BJ (cell line): ENCODE measurements around the gene TMSB4X. TPM values are rescaled to one million over a fixed set of nuclear protein-coding genes. Genes with fewer than 3 reads are reported as not detected.

Source experiments
- CTCF ChIA-PET: fragments of 350-600 bp; formaldehyde crosslinking; extraction: SDS; loops from one replicate; lab custom pipeline; 2021; ENCODE audit warnings: antibody characterized with exemption, inconsistent platforms; lab: Yijun Ruan, JAX
- POLR2A ChIA-PET: fragments of 300-600 bp; sonication (Branson Sonifier 250); formaldehyde crosslinking; extraction: SDS; loops from one replicate; lab custom pipeline; 2021; ENCODE audit warnings: antibody characterized with exemption; lab: Charles Lee
- DNase-seq: peaks from one replicate; pipeline ENCODE4 v3.0.0-alpha.2; 2011; ENCODE audit warnings: low read depth
- H3K27me3 ChIP-seq: 2 replicates; pipeline ENCODE4 v1.6.0; 2011; ENCODE audit warnings: low read length; ENCODE audit not compliant: control insufficient read depth, insufficient read depth
- H3K36me3 ChIP-seq: 2 replicates; pipeline ENCODE4 v1.5.1; 2011; ENCODE audit warnings: low read length; ENCODE audit not compliant: control insufficient read depth, insufficient read depth
- H3K4me3 ChIP-seq: 2 replicates; pipeline ENCODE4 v1.5.1; 2011; ENCODE audit warnings: low read depth, mild to moderate bottlenecking, control low read depth, low read length
- CTCF ChIP-seq: IDR thresholded peaks from 2 replicates; pipeline ENCODE4 v1.5.1; 2011; ENCODE audit warnings: low read depth, mild to moderate bottlenecking, control low read depth, inconsistent platforms, low read length, moderate library complexity; ENCODE audit not compliant: insufficient read depth
- polyA plus RNA-seq: library from polyadenylated mRNA; depleted of rRNA; stranded (reverse); fragments of >200 nt; gene quantifications from 2 replicates; pipeline ENCODE4 v1.2.3, GENCODE V29; 2011

TMSB4X gene
- polyA plus RNA-seq, 1 experiment = 2,469 TPM

GRCh38 chrX:13001961-13002671 lies 27.2 kb downstream of the TMSB4X start:
- H3K4me3 ChIP-seq = no peak overlapping the region
- ChIA-PET CTCF (no interaction called here), POLR2A (no interaction called here)
- no peaks in the 10 kb centered on the region for H3K27me3 ChIP-seq
- no peak for TF ChIP-seq CTCF
- no peaks in the 10 kb centered on the region for H3K36me3 ChIP-seq
- DNase-seq = no peak

- Histone ChIP-seq H3K4me3 (no peak overlapping the region), H3K36me3 (no peaks in the 10 kb centered on the region), H3K27me3 (no peaks in the 10 kb centered on the region)
- TF ChIP-seq CTCF = no peak
- DNase-seq = no peak
- CTCF ChIA-PET = interaction anchor here (1.0 kb wide), 1 partner anchor 19 kb away, joined by 4 read pairs; no protein-coding TSS in a partner anchor
- POLR2A ChIA-PET = no interaction called here
Observed at GRCh38 chrX:13005661-13006473, 31.0 kb downstream of the TMSB4X start.

GRCh38 chrX:13007519-13008188 lies 32.7 kb downstream of the TMSB4X start:
- ChIA-PET CTCF (no interaction called here), POLR2A (no interaction called here)
- Histone ChIP-seq H3K4me3 (no peak overlapping the region), H3K27me3 (no peaks in the 10 kb centered on the region), H3K36me3 (no peaks in the 10 kb centered on the region)
- no peak for TF ChIP-seq CTCF
- DNase-seq = no peak

GRCh38 chrX:13008189-13008533 lies 33.3 kb downstream of the TMSB4X start:
- CTCF ChIA-PET = no interaction called here
- POLR2A ChIA-PET = interaction anchor here (0.7 kb wide), 1 partner anchor 31 kb away, joined by 3 read pairs; no protein-coding TSS in a partner anchor
- no peaks in the 10 kb centered on the region for H3K27me3 ChIP-seq
- no peak for TF ChIP-seq CTCF
- H3K36me3 ChIP-seq = no peaks in the 10 kb centered on the region
- no peak for DNase-seq
- H3K4me3 ChIP-seq = no peak overlapping the region

GRCh38 chrX:13008851-13009250 lies 33.9 kb downstream of the TMSB4X start:
- TF ChIP-seq CTCF = no peak
- H3K4me3 ChIP-seq = no peak overlapping the region
- DNase-seq = no peak
- no peaks in the 10 kb centered on the region for H3K36me3 ChIP-seq
- no peaks in the 10 kb centered on the region for H3K27me3 ChIP-seq
- ChIA-PET POLR2A (interaction anchor here (0.7 kb wide), 1 partner anchor 32 kb away, joined by 3 read pairs; no protein-coding TSS in a partner anchor), CTCF (no interaction called here)
